Calu3 (cell line): Measurements from ENCODE around the gene SLC25A15. TPM values are rescaled to one million over a fixed set of nuclear protein-coding genes. Genes with fewer than 3 reads are reported as not detected.

ENCODE experiments used
- BruUV-seq: library from RNA; stranded (reverse); fragments of 400-500 nt; replicated peaks from 2 replicates; lab custom pipeline; 2021; lab: Mats Ljungman, UMichigan
- CTCF ChIA-PET: fragments of 300-600 bp; sonication (Branson Sonifier 250); formaldehyde crosslinking; loops from one replicate; lab custom pipeline; 2022; ENCODE audit warnings: antibody characterized with exemption; lab: Charles Lee
- DNase-seq: peaks from one replicate; pipeline ENCODE4 v3.0.0; 2022
- H3K27ac Mint-ChIP-seq: one replicate; pipeline ENCODE4 v1.8.0; 2022; ENCODE audit warnings: mixed read lengths; ENCODE audit not compliant: unreplicated experiment
- H3K27me3 Mint-ChIP-seq: one replicate; pipeline ENCODE4 v1.8.0; 2022; ENCODE audit warnings: mixed read lengths; ENCODE audit not compliant: unreplicated experiment
- H3K36me3 Mint-ChIP-seq: one replicate; pipeline ENCODE4 v1.8.0; 2022; ENCODE audit warnings: mild to moderate bottlenecking, moderate library complexity, mixed read lengths; ENCODE audit not compliant: insufficient read depth, unreplicated experiment
- H3K4me1 Mint-ChIP-seq: one replicate; pipeline ENCODE4 v1.8.0; 2022; ENCODE audit warnings: mild to moderate bottlenecking, low read depth, mixed read lengths; ENCODE audit not compliant: unreplicated experiment
- H3K4me3 Mint-ChIP-seq: one replicate; pipeline ENCODE4 v1.8.0; 2022; ENCODE audit warnings: mild to moderate bottlenecking, low read depth, moderate library complexity, mixed read lengths; ENCODE audit not compliant: unreplicated experiment
- H3K9me3 Mint-ChIP-seq: one replicate; pipeline ENCODE4 v1.8.0; 2022; ENCODE audit warnings: low read depth, mixed read lengths; ENCODE audit not compliant: unreplicated experiment
- intact Hi-C: fragments of 100-400 bp; cut with micrococcal nuclease; formaldehyde crosslinking; loops from one replicate; pipeline ENCODE4 v1.10.0; 2022; ENCODE audit not compliant: unreplicated experiment
- total RNA-seq: library from RNA; stranded (reverse); gene quantifications from 2 replicates; pipeline ENCODE4 v1.2.3, GENCODE V29; 2022
- TF ChIP-seq, protein P1 (sequence below): fragments of 200-600 bp; IDR thresholded peaks from one replicate; pipeline ENCODE4 v1.8.0; 2022; ENCODE audit warnings: antibody characterized with exemption; ENCODE audit not compliant: unreplicated experiment

Gene SLC25A15
- total RNA-seq, 1 experiment from 2014 or later: 18.3 TPM

DNA sequence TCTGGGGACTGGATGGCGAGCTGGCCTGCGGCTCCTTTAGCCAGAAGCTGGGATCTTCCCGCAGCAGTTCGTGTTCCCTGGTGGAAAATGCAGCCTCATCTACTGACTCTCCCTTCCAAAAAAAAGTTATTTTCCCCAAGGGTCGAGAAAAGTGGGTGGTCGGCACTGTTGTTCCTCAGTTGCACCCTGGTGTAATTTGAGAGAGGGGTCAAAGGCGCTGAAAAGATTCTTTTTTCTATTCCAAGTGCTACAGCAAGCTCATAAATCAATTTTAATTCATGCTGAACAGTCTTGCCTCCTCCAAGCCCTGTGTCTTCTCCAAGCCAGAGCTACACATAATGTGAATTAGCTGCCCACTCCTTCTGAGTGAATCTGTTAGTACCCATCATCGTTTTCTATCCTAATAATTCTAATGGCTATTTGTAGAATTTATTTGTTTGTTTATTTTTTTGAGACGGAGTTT, 774 bp downstream of the SLC25A15 start:
- no peaks in the 10 kb centered on the region for H3K27me3 Mint-ChIP-seq
- intact Hi-C loops: loop anchor here (1.0 to 10.0 kb wide), 2 partner anchors 131 to 265 kb away; no protein-coding TSS in a partner anchor
- no peaks in the 10 kb centered on the region for H3K9me3 Mint-ChIP-seq
- CTCF ChIA-PET: interaction anchor here (1.0 to 2.3 kb wide), 5 partner anchors 13 to 269 kb away, joined by 3 to 9 read pairs (median 3); no protein-coding TSS in a partner anchor
- no peak for DNase-seq
- H3K27ac Mint-ChIP-seq: no peak overlapping the region
- TF ChIP-seq, protein P1, sequence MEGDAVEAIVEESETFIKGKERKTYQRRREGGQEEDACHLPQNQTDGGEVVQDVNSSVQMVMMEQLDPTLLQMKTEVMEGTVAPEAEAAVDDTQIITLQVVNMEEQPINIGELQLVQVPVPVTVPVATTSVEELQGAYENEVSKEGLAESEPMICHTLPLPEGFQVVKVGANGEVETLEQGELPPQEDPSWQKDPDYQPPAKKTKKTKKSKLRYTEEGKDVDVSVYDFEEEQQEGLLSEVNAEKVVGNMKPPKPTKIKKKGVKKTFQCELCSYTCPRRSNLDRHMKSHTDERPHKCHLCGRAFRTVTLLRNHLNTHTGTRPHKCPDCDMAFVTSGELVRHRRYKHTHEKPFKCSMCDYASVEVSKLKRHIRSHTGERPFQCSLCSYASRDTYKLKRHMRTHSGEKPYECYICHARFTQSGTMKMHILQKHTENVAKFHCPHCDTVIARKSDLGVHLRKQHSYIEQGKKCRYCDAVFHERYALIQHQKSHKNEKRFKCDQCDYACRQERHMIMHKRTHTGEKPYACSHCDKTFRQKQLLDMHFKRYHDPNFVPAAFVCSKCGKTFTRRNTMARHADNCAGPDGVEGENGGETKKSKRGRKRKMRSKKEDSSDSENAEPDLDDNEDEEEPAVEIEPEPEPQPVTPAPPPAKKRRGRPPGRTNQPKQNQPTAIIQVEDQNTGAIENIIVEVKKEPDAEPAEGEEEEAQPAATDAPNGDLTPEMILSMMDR: no peak
- peaks cover 18% of the 10 kb centered on the region for H3K36me3 Mint-ChIP-seq
- BruUV-seq: no TSS peak
- peak overlapping the region; percentile 64 for H3K4me3 Mint-ChIP-seq
- peaks cover 16% of the 10 kb centered on the region for H3K4me1 Mint-ChIP-seq

DNA sequence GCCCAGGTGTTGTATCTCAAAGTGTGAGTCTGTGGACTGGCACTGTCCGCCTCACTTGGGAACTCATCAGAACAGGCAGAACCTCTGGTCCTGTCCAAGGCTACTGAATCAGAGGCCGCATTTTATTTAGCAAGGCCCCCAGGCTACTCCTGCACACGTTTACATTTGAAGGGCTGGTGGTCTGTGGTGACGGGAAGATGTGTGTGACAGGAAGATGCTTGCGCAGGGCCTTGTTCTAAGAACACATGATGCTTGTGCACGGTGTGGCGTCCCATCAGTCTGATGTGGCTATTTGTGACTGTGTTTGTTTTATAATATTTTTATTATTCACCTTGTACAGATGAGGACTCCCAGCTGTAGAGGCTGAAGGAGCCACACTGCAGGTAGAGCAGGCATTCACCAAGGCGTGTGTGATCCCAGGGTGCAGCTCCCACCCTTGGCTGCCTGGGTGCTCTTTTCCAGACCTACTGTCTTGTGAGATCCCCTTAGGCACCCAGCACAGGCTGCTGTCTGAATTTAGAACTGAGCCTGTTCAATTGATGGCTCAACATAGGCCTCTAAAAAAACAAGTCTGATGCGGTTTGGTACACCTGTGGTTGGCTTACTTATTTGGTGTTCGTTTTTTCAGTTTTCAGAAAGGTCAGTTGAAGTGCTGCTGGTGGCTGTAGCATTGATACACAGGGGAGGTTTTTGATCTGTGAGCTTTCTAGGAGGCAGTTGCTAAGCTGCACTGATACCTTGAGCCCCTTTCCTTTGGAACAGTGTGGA, 3.1 kb downstream of the SLC25A15 start:
- Mint-ChIP-seq H3K4me3 (no peak overlapping the region), H3K4me1 (no peaks in the 10 kb centered on the region), H3K36me3 (peaks cover 24% of the 10 kb centered on the region), H3K27me3 (no peaks in the 10 kb centered on the region), H3K27ac (no peak overlapping the region), H3K9me3 (no peaks in the 10 kb centered on the region)
- intact Hi-C loops: loop anchor here (10.0 kb wide), 1 partner anchor 262 kb away; no protein-coding TSS in a partner anchor
- no TSS peak for BruUV-seq
- no peak for DNase-seq
- CTCF ChIA-PET: no interaction called here
- TF ChIP-seq, protein P1: no peak

DNA sequence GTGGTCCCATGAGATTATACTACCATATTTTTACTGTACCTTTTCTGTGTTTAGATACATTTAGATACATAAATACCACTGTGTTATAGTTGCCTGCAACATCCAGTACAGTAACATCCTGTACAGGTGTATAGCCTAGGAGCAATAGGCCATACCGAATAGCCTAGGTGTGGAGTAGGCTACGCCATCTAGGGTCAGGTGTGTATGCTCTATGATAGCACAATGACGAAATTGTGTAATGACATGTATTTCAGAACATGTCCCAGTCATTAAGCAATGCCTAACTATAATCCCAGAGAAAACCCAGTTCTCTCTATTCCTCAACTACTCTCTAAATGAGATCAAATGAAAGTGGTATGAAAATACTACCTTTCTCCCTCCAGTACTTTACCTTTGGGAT, 3.9 kb downstream of the SLC25A15 start:
- no TSS peak for BruUV-seq
- H3K4me3 Mint-ChIP-seq: no peak overlapping the region
- H3K36me3 Mint-ChIP-seq: peaks cover 24% of the 10 kb centered on the region
- TF ChIP-seq, protein P1: no peak
- CTCF ChIA-PET: no interaction called here
- no peak for DNase-seq
- no peaks in the 10 kb centered on the region for H3K27me3 Mint-ChIP-seq
- intact Hi-C loops: loop anchor here (10.0 kb wide), 1 partner anchor 261 kb away; no protein-coding TSS in a partner anchor
- no peak overlapping the region for H3K27ac Mint-ChIP-seq
- H3K9me3 Mint-ChIP-seq: no peaks in the 10 kb centered on the region
- H3K4me1 Mint-ChIP-seq: no peaks in the 10 kb centered on the region

DNA sequence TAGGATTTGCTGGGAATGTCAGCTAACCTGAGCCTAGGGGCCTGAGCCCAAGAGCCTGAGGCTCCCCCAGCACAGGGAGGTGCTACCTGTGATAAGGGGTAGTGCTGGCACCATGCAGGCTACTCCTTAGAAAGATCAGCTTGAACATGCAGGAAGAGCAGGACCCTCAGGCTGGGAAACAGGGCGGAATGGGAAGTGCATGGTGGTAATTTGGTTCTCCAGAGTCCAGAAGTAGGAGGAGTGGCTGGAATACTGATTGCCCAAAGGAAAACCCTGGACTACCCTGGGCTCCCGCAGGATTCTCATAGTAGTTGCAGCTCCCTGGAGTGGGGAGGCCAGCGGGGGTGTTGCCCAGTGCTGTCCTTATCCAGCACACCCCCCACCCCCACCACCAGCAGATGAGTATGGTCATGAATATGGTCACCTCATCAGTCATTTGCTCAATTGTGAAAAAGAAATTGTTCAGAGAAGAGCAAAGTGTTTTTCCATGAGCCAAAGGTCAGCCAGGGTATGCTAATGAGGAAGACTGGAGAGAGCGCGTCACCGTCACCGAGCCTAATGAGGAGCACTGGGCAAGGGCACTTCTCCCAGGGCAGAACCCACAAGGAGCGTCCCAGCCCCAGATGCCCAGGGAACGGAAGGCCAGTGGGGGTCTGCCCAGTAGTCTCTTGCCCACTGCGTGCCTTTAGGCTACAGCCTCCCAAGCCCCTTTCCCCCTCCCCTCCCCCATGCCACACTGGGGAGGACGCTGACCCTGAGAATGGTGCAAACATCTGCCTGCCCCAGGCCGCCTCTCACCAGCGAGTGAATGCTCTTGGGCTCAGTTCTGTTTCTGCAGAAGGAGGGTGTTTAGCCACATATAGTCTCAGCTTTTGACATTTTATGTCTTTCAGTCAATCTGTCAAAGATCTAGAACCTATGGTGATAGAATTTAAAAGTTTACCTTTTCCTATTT, 5.3 kb downstream of the SLC25A15 start:
- H3K4me1 Mint-ChIP-seq: no peaks in the 10 kb centered on the region
- H3K27ac Mint-ChIP-seq: no peak overlapping the region
- H3K36me3 Mint-ChIP-seq: peaks cover 12% of the 10 kb centered on the region
- no peak overlapping the region for H3K4me3 Mint-ChIP-seq
- H3K27me3 Mint-ChIP-seq: no peaks in the 10 kb centered on the region
- intact Hi-C loops: loop anchor here (10.0 kb wide), 1 partner anchor 260 kb away; no protein-coding TSS in a partner anchor
- CTCF ChIA-PET: no interaction called here
- no peak for DNase-seq
- BruUV-seq: no TSS peak
- TF ChIP-seq, protein P1: no peak
- no peaks in the 10 kb centered on the region for H3K9me3 Mint-ChIP-seq
